GM12892 (cell line): ENCODE measurements around the gene ARMC2.

Experiments used
- POLR2A ChIP-seq: IDR thresholded peaks from 2 replicates; pipeline ENCODE4 v1.6.1; 2011; ENCODE audit warnings: low read depth, low read length, control low read depth
- POLR2AphosphoS5 ChIP-seq: IDR thresholded peaks from 2 replicates; pipeline ENCODE4 v1.6.1; 2011; ENCODE audit warnings: low read depth, low read length, control low read depth
- TAF1 ChIP-seq: IDR thresholded peaks from 2 replicates; pipeline ENCODE4 v1.6.1; 2011; ENCODE audit warnings: low read depth, mild to moderate bottlenecking, control low read depth, low read length, borderline replicate concordance

- TF ChIP-seq POLR2AphosphoS5, result no peak
- TF ChIP-seq TAF1, result no peak
- TF ChIP-seq POLR2A, result no peak
These were observed 96.8 kb downstream of the ARMC2 start for GRCh38 chr6:108944707-108945680.
